Stomach (tissue), 4 donors: ENCODE results near the gene FADS2.

Experiments used
- EP300 ChIP-seq: sonication (generic); formaldehyde crosslinking; IDR thresholded peaks from one replicate; pipeline ENCODE4 v1.6.1; 2017; ENCODE audit warnings: antibody characterized with exemption
- POLR2A ChIP-seq, 4 donors: fragments of 450-650 bp; IDR thresholded peaks; one replicate each; pipeline ENCODE4 v1.6.1; 2016; ENCODE audit warnings: antibody characterized with exemption in 4 of 4, control low read depth in 2 of 4, mild to moderate bottlenecking in 1 of 4, moderate library complexity in 1 of 4
- TF ChIP-seq, protein P1 (sequence below), 7 experiments: fragments of 450-650 bp in 4 of 7; fragments of 200-600 bp in 3 of 7; sonication (generic) in 3 of 7; IDR thresholded peaks; one replicate each; pipeline ENCODE4 v1.5.1; 2016 to 2019; ENCODE audit warnings: antibody characterized with exemption in 7 of 7, control low read depth in 2 of 7, mild to moderate bottlenecking in 1 of 7

DNA sequence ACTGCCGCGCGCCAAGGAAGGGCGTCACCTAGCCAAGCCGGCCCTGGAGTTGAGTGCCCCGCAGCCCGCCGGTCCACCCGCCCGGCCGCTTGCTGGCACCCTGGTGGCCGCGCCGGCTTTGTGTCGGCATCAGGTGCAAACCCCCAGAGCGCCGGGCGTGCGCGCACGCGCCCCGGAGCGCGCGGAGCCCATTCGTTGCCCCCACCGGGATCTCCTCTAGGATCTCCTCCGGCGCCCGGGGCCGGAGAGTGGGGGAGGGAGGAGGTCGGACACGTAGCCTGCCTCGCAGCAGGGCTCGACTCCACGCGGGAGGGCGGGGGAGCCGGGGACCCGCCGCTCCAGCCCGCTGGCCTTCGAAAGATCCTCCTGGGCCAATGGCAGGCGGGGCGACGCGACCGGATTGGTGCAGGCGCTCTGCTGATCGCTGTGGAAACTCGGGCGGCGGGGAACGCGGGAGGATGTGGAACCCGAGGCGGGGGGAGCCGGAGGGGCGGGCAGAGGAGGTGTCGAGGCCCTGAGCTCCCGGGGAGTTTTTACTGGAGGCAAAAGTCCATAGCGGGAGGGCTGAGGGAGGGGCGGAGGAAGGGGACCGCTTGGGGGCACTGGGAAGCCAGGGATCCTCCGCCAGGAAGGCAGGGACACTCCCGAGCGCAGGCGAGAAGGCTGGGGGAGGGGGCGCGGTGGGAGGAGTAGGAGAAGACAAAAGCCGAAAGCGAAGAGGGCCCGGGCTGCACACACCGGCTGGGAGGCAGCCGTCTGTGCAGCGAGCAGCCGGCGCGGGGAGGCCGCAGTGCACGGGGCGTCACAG, at the start of gene FADS2:
- TF ChIP-seq, protein P1, sequence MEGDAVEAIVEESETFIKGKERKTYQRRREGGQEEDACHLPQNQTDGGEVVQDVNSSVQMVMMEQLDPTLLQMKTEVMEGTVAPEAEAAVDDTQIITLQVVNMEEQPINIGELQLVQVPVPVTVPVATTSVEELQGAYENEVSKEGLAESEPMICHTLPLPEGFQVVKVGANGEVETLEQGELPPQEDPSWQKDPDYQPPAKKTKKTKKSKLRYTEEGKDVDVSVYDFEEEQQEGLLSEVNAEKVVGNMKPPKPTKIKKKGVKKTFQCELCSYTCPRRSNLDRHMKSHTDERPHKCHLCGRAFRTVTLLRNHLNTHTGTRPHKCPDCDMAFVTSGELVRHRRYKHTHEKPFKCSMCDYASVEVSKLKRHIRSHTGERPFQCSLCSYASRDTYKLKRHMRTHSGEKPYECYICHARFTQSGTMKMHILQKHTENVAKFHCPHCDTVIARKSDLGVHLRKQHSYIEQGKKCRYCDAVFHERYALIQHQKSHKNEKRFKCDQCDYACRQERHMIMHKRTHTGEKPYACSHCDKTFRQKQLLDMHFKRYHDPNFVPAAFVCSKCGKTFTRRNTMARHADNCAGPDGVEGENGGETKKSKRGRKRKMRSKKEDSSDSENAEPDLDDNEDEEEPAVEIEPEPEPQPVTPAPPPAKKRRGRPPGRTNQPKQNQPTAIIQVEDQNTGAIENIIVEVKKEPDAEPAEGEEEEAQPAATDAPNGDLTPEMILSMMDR (IDR thresholded peaks at IDR 0.05) = no peak
- TF ChIP-seq EP300 (no peak), POLR2A (IDR thresholded peaks at IDR 0.05) (no peak)
